ENCODE results near the gene ETHE1. TPM values are rescaled to one million over a fixed set of nuclear protein-coding genes. Genes with fewer than 3 reads are reported as not detected.
"Not testable (repeated sequence)": the region's sequence is repeated elsewhere in the genome, so short reads cannot be mapped to it uniquely, and the experiment has no call there.

Gene ETHE1
- total and polyA plus RNA-seq, 5 experiments from 2014 or later: 23.9 to 78.7 (median 62.0) TPM

DNA sequence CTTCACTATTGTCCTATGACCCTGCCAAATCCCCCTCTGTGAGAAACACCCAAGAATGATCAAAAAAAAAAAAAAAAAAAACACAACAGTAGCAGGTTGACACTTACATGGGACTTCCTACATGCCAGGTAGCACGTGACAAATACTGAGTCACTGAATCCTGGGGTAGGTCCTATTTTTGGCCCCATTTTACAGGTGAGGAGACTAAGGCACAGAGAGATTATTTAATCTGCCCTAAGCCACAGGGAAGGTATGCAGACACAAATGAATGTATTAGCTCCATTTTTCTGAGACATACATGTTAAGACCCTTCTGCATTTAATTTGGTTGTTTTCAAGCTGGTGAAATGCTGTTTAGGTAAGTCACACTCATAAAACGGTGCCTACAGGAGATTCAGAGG is 21.7 kb upstream of the ETHE1 start:
- Mint-ChIP-seq H3K27ac (peak overlapping the region in 4 of 10 donors; percentile 13 to 61 (median 20)), H3K4me1 (peaks cover 0 to 5% (median 2%) of the 10 kb centered on the region in 4 donors), H3K9me3 (no peaks in the 10 kb centered on the region), H3K27me3 (no peaks in the 10 kb centered on the region), H3K36me3 (peaks cover 0 to 65% (median 8%) of the 10 kb centered on the region in 3 donors), H3K4me3 (no peak overlapping the region)
- POLR2A ChIA-PET: interaction anchor here (0.6 kb wide), 1 partner anchor 18 kb away, joined by 7 read pairs; no protein-coding TSS in a partner anchor
- no peak for DNase-seq
- no peak for ATAC-seq

GRCh38 chr19:43547926-43548325 is 20.9 kb upstream of the ETHE1 start:
- DNase-seq, ATAC-seq, H3K27me3 Mint-ChIP-seq, H3K27ac Mint-ChIP-seq, H3K4me1 Mint-ChIP-seq, POLR2A ChIA-PET, H3K4me3 Mint-ChIP-seq, H3K9me3 Mint-ChIP-seq: not testable (repeated sequence)
- peaks cover 0 to 67% (median 10%) of the 10 kb centered on the region in 3 donors for H3K36me3 Mint-ChIP-seq

GRCh38 chr19:43546581-43546980 is 19.6 kb upstream of the ETHE1 start:
- DNase-seq (no peak), ATAC-seq (no peak)
- Mint-ChIP-seq H3K9me3 (no peaks in the 10 kb centered on the region), H3K36me3 (peaks cover 0 to 67% (median 9%) of the 10 kb centered on the region in 3 donors), H3K27ac (no peak overlapping the region), H3K4me3 (no peak overlapping the region), H3K27me3 (no peaks in the 10 kb centered on the region), H3K4me1 (peaks cover 0 to 2% (median under 1%) of the 10 kb centered on the region in 4 donors)
- POLR2A ChIA-PET: interaction anchor here (0.5 to 1.0 kb wide), 2 partner anchors 33 to 42 kb away, joined by 3 read pairs; partner anchors contain the start of gene PHLDB3

GRCh38 chr19:43545981-43546380 is 19.0 kb upstream of the ETHE1 start:
- Mint-ChIP-seq H3K9me3 (no peaks in the 10 kb centered on the region), H3K27ac (peak overlapping the region in 2 of 10 donors; percentile 80 to 86), H3K27me3 (no peaks in the 10 kb centered on the region), H3K4me3 (no peak overlapping the region), H3K36me3 (peaks cover 0 to 67% (median 13%) of the 10 kb centered on the region in 3 donors), H3K4me1 (peaks cover 0 to 2% (median 0%) of the 10 kb centered on the region in 4 donors)
- DNase-seq: no peak
- POLR2A ChIA-PET: interaction anchor here (0.5 kb wide), 2 partner anchors 16 to 34 kb away, joined by 3 to 7 read pairs; no protein-coding TSS in a partner anchor
- no peak for ATAC-seq

- Mint-ChIP-seq H3K36me3 (peaks cover 0 to 66% (median 13%) of the 10 kb centered on the region in 3 donors), H3K9me3 (no peaks in the 10 kb centered on the region), H3K27ac (peak overlapping the region in 8 of 10 donors; percentile 30 to 81 (median 62)), H3K27me3 (no peaks in the 10 kb centered on the region), H3K4me1 (no peaks in the 10 kb centered on the region), H3K4me3 (no peak overlapping the region)
- ATAC-seq (no peak), DNase-seq (no peak)
- POLR2A ChIA-PET: interaction anchor here (0.5 to 0.6 kb wide), 2 partner anchors 16 to 74 kb away, joined by 3 to 7 read pairs; no protein-coding TSS in a partner anchor
Measured at GRCh38 chr19:43545276-43545675, 18.3 kb upstream of the ETHE1 start.

DNA sequence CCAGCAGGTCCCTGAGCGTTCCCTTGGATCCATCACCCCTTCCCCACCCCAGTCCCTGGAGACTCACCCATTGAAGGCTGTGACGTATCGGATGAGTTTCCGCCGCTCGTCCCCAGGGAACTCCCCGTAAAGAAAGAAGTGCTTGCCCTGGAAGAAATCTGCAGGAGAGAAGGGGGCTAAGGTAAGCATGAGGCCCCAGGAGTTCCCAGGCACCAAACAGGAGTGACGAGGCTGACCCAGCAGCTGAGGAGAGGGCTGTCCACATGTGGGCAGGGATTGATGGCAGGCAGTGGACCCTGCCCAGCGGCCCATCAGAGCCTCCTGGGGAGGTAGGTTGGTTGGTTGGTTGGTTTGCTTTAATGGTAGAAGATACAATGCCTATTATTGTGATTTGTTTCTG is 17.1 kb upstream of the ETHE1 start:
- peak overlapping the region in 2 of 10 donors; percentile 12 to 47 for H3K27ac Mint-ChIP-seq
- ATAC-seq: no peak
- POLR2A ChIA-PET: no interaction called here
- H3K4me1 Mint-ChIP-seq: no peaks in the 10 kb centered on the region
- H3K27me3 Mint-ChIP-seq: no peaks in the 10 kb centered on the region
- no peak for DNase-seq
- H3K4me3 Mint-ChIP-seq: no peak overlapping the region
- H3K36me3 Mint-ChIP-seq: peaks cover 4 to 71% (median 21%) of the 10 kb centered on the region in 3 donors
- peaks cover 2 to 6% (median 3%) of the 10 kb centered on the region in 9 donors for H3K9me3 Mint-ChIP-seq

- ATAC-seq (no peak), DNase-seq (no peak)
- H3K36me3 Mint-ChIP-seq: peaks cover 12 to 82% (median 33%) of the 10 kb centered on the region in 3 donors
- peak overlapping the region in 1 of 10 donors; percentile 37 for H3K27ac Mint-ChIP-seq
- no peaks in the 10 kb centered on the region for H3K4me1 Mint-ChIP-seq
- H3K27me3 Mint-ChIP-seq: no peaks in the 10 kb centered on the region
- H3K9me3 Mint-ChIP-seq: peaks cover 3 to 15% (median 7%) of the 10 kb centered on the region in 9 donors
- no peak overlapping the region for H3K4me3 Mint-ChIP-seq
- POLR2A ChIA-PET: no interaction called here
Measured at GRCh38 chr19:43541920-43542650, 15.1 kb upstream of the ETHE1 start.

DNA sequence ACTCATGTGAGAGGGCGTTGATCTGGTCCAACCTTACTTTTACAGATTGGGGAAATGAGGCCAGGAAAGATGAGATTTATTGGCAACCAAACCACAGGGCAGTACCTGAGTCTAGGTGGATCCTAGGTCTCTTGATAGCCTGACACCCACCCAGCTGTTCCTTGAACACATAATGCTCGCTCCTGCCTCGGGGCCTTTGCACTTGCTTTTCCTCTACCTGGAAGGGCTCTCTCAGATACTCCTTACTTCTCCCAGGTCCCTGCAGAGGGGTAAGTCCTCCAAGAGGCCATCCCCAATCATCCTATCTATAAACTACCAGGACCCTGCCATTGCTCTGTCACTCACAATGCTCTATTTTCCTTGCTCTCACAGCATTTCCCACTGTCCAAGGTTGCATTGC is 13.4 kb upstream of the ETHE1 start:
- DNase-seq: no peak
- no peak for ATAC-seq
- peaks cover 1 to 3% (median 2%) of the 10 kb centered on the region in 4 donors for H3K4me1 Mint-ChIP-seq
- H3K36me3 Mint-ChIP-seq: peaks cover 12 to 85% (median 34%) of the 10 kb centered on the region in 3 donors
- peaks cover 3 to 15% (median 7%) of the 10 kb centered on the region in 9 donors for H3K9me3 Mint-ChIP-seq
- POLR2A ChIA-PET: no interaction called here
- peak overlapping the region in 4 of 10 donors; percentile 20 to 77 (median 51) for H3K27ac Mint-ChIP-seq
- H3K4me3 Mint-ChIP-seq: no peak overlapping the region
- no peaks in the 10 kb centered on the region for H3K27me3 Mint-ChIP-seq

DNA sequence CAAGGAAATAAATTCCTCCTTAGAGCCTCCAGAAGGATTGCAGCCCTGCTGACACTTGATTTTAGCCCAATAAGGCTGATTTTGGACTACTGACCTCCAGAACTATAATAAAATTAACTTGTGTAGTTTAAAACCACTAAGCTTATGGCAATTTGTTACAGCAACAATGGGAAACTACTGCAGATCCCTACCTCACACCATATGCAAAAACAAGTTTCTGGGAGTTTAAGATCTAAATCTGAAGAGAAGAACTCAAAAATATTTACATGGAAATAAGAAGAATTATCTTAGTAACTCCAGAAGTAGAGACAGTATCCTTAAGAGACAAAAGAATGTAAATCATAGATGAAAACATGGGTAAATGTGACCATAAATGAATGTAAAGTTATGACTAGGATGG is 11.9 kb upstream of the ETHE1 start:
- DNase-seq (no peak), ATAC-seq (no peak)
- H3K27ac Mint-ChIP-seq: peak overlapping the region in 2 of 10 donors; percentile 2 to 6
- peaks cover 12 to 70% (median 34%) of the 10 kb centered on the region in 3 donors for H3K36me3 Mint-ChIP-seq
- H3K4me1 Mint-ChIP-seq: peaks cover 4 to 14% (median 5%) of the 10 kb centered on the region in 4 donors
- POLR2A ChIA-PET: no interaction called here
- peaks cover 3 to 15% (median 7%) of the 10 kb centered on the region in 9 donors for H3K9me3 Mint-ChIP-seq
- no peak overlapping the region for H3K4me3 Mint-ChIP-seq
- H3K27me3 Mint-ChIP-seq: no peaks in the 10 kb centered on the region

DNA sequence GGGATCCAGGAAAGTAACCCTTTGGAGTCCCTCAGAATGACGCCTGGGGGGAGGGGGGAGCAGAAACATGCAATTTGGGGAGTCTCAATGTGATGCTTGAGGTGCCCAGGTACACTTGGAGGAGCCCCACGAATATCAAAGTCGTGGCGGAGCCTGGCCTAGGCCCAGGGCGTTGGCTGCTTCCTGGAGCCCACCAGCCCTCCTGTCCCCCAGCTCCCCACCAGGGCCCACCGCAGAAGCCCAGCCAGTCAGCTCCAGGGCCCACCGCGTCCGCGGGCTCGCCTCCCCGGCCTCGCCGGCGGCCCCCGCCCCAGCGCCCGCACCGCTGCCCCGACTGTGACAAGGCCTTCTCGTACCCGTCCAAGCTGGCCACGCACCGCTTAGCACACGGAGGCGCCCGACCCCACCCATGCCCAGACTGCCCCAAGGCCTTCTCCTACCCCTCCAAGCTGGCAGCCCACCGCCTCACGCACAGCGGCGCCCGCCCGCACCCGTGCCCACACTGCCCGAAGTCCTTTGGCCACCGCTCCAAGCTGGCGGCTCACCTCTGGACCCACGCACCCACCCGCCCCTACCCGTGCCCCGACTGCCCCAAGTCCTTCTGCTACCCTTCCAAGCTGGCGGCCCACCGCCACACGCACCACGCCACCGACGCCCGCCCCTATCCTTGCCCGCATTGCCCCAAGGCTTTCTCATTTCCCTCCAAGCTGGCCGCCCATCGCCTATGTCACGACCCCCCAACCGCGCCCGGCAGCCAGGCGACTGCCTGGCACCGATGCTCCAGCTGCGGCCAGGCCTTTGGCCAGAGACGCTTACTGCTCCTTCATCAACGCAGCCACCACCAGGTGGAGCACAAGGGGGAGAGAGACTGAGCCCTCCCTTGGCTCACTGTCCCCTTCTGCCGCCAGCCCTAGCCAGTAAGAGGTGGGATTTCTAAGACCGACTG is 8.1 kb upstream of the ETHE1 start:
- peak overlapping the region in 9 of 10 donors; percentile 5 to 76 (median 49) for H3K4me3 Mint-ChIP-seq
- peaks cover 12 to 35% (median 22%) of the 10 kb centered on the region in 3 donors for H3K36me3 Mint-ChIP-seq

GRCh38 chr19:43534305-43534815 is 7.4 kb upstream of the ETHE1 start:
- Mint-ChIP-seq H3K36me3 (peaks cover 12 to 28% (median 16%) of the 10 kb centered on the region in 3 donors), H3K4me1 (peaks cover 13 to 32% (median 19%) of the 10 kb centered on the region in 4 donors), H3K27ac (peak overlapping the region; percentile 90 to 99 (median 98)), H3K27me3 (no peaks in the 10 kb centered on the region), H3K4me3 (peak overlapping the region; percentile 88 to 100 (median 97)), H3K9me3 (peaks cover 3 to 12% (median 7%) of the 10 kb centered on the region in 9 donors)
- ATAC-seq: no peak
- DNase-seq: peak in 1 of 10 donors; percentile 9
- POLR2A ChIA-PET: interaction anchor here (1.0 to 8.0 kb wide), 10 partner anchors 9 to 220 kb away, joined by 4 to 51 read pairs (median 7); partner anchors contain the start of genes IRGQ, PHLDB3, SMG9 and ZNF576

More for the DNA sequence above, 8.1 kb upstream of the ETHE1 start:
- Mint-ChIP-seq H3K4me1 (peaks cover 13 to 32% (median 19%) of the 10 kb centered on the region in 4 donors), H3K9me3 (peaks cover 3 to 15% (median 7%) of the 10 kb centered on the region in 9 donors), H3K27ac (peak overlapping the region; percentile 7 to 99 (median 88)), H3K27me3 (no peaks in the 10 kb centered on the region)
- POLR2A ChIA-PET: interaction anchor here (0.6 to 8.0 kb wide), 6 partner anchors 20 to 135 kb away, joined by 3 to 51 read pairs (median 4); partner anchors contain the start of genes IRGQ, PLAUR and ZNF576
- ATAC-seq (no peak), DNase-seq (peak in 7 of 10 donors; percentile 5 to 37 (median 26))
